ENCODE results near the gene LILRB5. TPM values are rescaled to one million over a fixed set of nuclear protein-coding genes. Genes with fewer than 3 reads are reported as not detected.
"Not testable (repeated sequence)": the region's sequence is repeated elsewhere in the genome, so short reads cannot be mapped to it uniquely, and the experiment has no call there.

Gene LILRB5
- total RNA-seq, 2 donors from 2014 or later: 2.6 to 12.0 TPM

DNA sequence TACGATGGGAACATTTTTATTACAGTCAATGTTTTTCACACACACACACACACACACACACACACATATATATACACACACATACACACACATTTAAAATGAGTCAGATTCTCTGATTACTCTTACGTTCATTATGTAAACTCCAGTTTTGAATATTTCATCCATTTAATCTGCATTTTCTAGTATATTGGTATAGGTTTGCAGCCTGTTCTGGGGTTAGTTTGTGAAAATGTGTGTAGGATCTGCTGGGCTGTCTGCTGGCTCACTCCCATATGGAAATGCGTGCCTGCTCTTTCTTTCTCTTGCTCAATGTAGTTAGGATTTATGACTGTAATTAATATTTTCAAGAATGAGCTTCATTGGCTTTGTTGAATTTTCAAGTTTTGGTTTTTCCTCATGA lies 16.7 kb upstream of the LILRB5 start:
- H3K9me3 ChIP-seq: no peaks in the 10 kb centered on the region
- H3K27me3 ChIP-seq: no peaks in the 10 kb centered on the region
- no peaks in the 10 kb centered on the region for H3K4me1 ChIP-seq
- H3K4me3 ChIP-seq: no peak overlapping the region
- H3K36me3 ChIP-seq: no peaks in the 10 kb centered on the region
- DNase-seq (ENCODE audit: low spot score): no peak
- TF ChIP-seq CTCF (IDR thresholded peaks at IDR 0.05): no peak
- H3K27ac ChIP-seq: no peak overlapping the region

DNA sequence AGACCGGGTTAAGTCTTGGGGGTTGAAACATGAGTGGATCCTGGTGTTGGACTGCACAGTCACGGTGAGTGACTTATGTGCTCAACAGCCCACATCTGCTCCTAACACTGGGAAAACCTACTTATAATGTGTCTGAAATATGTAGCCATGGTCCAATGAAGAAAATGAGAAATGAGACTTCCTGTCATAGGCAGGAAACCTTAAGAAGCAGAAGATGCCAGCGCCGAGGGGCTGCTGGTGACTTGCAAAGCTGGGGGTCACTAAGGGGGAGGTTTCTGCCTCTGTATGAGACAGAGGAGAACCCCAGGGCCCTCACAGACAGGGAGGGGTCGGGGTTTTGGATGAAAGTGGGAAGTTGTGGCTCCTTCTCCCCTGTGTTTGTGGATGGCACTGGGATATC lies 15.1 kb upstream of the LILRB5 start:
- not testable (repeated sequence) for H3K9me3 ChIP-seq, H3K4me3 ChIP-seq, H3K27ac ChIP-seq, H3K36me3 ChIP-seq, H3K27me3 ChIP-seq, H3K4me1 ChIP-seq
- DNase-seq (ENCODE audit: low spot score): peak; percentile 51

DNA sequence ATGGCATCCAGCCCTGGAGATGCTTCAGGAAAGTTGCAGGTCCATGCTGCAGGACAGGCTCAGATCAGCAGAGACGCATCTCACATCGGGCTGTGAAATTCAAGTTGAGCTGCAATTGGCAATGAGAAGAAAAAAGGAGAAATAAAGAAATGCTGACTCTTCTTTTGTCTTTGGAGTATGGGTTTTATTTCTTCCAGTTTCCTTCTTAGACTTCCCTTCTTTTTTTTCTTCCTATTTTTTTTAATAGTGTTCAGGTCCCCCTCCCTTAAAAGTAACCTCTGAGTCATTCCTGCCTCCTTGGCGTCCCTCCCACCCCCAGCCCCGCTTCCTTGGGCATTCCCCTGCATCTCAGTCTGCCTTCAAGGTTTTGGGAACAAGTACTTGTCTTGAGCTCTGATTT lies 14.5 kb upstream of the LILRB5 start:
- H3K9me3 ChIP-seq, H3K4me1 ChIP-seq, H3K36me3 ChIP-seq, H3K27ac ChIP-seq, H3K4me3 ChIP-seq, H3K27me3 ChIP-seq: not testable (repeated sequence)
- DNase-seq (ENCODE audit: low spot score): peak; percentile 56

- H3K27ac ChIP-seq: no peak overlapping the region
- H3K9me3 ChIP-seq: no peaks in the 10 kb centered on the region
- no peak for TF ChIP-seq CTCF (IDR thresholded peaks at IDR 0.05)
- H3K36me3 ChIP-seq: no peaks in the 10 kb centered on the region
- no peak overlapping the region for H3K4me3 ChIP-seq
- DNase-seq (ENCODE audit: low spot score): peak; percentile 64
- no peaks in the 10 kb centered on the region for H3K4me1 ChIP-seq
- H3K27me3 ChIP-seq: no peaks in the 10 kb centered on the region
Measured at GRCh38 chr19:54271106-54271505, 14.0 kb upstream of the LILRB5 start.

DNA sequence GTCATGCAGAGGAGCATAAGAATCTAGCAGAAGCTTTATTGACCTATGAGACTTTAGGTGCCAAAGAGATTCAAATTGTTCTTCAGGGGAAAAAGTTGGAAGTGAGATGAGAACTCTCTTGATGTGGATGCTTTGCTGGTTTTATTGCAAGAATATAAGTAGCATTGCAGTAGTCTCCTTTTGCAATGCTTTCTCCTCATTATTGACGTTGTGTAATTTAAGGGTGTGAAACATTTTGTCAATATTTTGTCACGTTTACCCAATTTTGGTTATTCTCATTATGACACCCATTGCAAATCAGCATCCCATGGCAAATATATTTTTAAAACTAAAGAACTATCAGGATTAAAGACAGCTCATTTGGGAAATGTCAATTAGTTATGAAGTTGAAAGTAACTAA lies 11.9 kb upstream of the LILRB5 start:
- no peak overlapping the region for H3K27ac ChIP-seq
- H3K9me3 ChIP-seq: no peaks in the 10 kb centered on the region
- H3K4me3 ChIP-seq: no peak overlapping the region
- H3K27me3 ChIP-seq: no peaks in the 10 kb centered on the region
- TF ChIP-seq CTCF (IDR thresholded peaks at IDR 0.05): no peak
- H3K36me3 ChIP-seq: no peaks in the 10 kb centered on the region
- DNase-seq (ENCODE audit: low spot score): no peak
- no peaks in the 10 kb centered on the region for H3K4me1 ChIP-seq

DNA sequence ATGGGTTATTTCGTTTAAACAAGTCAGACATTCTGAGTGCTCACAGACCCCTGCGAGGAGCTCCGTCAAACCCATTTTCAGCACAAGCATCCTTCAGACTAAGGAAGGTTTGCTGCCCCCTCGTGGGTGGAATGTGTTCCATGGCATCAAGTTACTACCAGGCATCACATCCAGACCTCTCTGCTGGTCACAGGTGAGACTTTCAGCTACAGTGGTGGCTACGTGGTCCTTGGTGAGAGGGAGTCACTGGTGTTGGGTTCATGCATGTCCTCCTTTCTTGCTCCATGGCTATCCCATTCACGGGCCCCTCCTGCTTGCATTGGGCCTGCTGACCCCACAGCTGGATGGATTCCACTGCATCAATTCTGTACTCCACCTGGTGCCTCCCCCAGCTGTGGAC lies 9.1 kb upstream of the LILRB5 start:
- Histone ChIP-seq H3K27me3 (no peaks in the 10 kb centered on the region), H3K4me3 (no peak overlapping the region), H3K27ac (no peak overlapping the region), H3K9me3 (no peaks in the 10 kb centered on the region), H3K36me3 (no peaks in the 10 kb centered on the region), H3K4me1 (no peaks in the 10 kb centered on the region)
- TF ChIP-seq CTCF (IDR thresholded peaks at IDR 0.05): peak; percentile 52 to 70
- DNase-seq (ENCODE audit: low spot score): peak; percentile 68

GRCh38 chr19:54262470-54262869 lies 5.4 kb upstream of the LILRB5 start:
- Histone ChIP-seq H3K27ac (no peak overlapping the region), H3K4me1 (no peaks in the 10 kb centered on the region), H3K27me3 (no peaks in the 10 kb centered on the region), H3K36me3 (no peaks in the 10 kb centered on the region), H3K9me3 (no peaks in the 10 kb centered on the region), H3K4me3 (no peak overlapping the region)
- DNase-seq (ENCODE audit: low spot score): no peak
- no peak for TF ChIP-seq CTCF (IDR thresholded peaks at IDR 0.05)
